ENCODE data around the gene CARHSP1. TPM values are rescaled to one million over a fixed set of nuclear protein-coding genes. Genes with fewer than 3 reads are reported as not detected.

The CARHSP1 gene
- total RNA-seq, 1 experiment from 2014 or later = 79.7 TPM

- H3K4me2 ChIP-seq (ENCODE audit: low read length) = no peak overlapping the region
- RAD21 ChIA-PET (ENCODE audit: low non-redundant PET in 1 of 2, low total read pairs in 2 of 2, uncharacterized antibody in 2 of 2, unreplicated experiment in 2 of 2) = no interaction called here
- BruUV-seq (replicated peaks) = no TSS peak
- TF ChIP-seq CBX3 (IDR thresholded peaks at IDR 0.05; ENCODE audit: low read depth) (no peak), FOSL1 (IDR thresholded peaks at IDR 0.05; ENCODE audit: low read depth) (no peak), SP1 (IDR thresholded peaks at IDR 0.05; ENCODE audit: low read depth) (no peak), POLR2AphosphoS5 (IDR thresholded peaks at IDR 0.05; ENCODE audit: low read depth, low read length) (no peak), ZNF274 (IDR thresholded peaks at IDR 0.05; ENCODE audit: low read depth, low read length) (no peak), JUND (IDR thresholded peaks at IDR 0.05) (no peak), TCF7L2 (IDR thresholded peaks at IDR 0.05; ENCODE audit: borderline replicate concordance, extremely low read depth, insufficient read depth, insufficient read length) (no peak), CTCF (IDR thresholded peaks at IDR 0.05 in 2 of 3, conservative IDR thresholded peaks at IDR 0.05 in 1 of 3; ENCODE audit: borderline replicate concordance in 1 of 3, insufficient read depth in 1 of 3, low read depth in 2 of 3, low read length in 2 of 3) (no peak), ELF1 (IDR thresholded peaks at IDR 0.05; ENCODE audit: borderline replicate concordance, low read depth) (no peak), CEBPB (IDR thresholded peaks at IDR 0.05; ENCODE audit: low read depth) (no peak), SIN3A (IDR thresholded peaks at IDR 0.05; ENCODE audit: low read depth) (no peak), ZBTB33 (IDR thresholded peaks at IDR 0.05; ENCODE audit: extremely low read depth, insufficient replicate concordance, low read length) (no peak), POLR2A (IDR thresholded peaks at IDR 0.05; ENCODE audit: borderline replicate concordance, extremely low read depth, insufficient read depth, insufficient read length) (no peak), SRF (IDR thresholded peaks at IDR 0.05; ENCODE audit: low read depth) (no peak)
- TF ChIP-seq, protein P1, sequence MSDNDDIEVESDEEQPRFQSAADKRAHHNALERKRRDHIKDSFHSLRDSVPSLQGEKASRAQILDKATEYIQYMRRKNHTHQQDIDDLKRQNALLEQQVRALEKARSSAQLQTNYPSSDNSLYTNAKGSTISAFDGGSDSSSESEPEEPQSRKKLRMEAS (IDR thresholded peaks at IDR 0.05) = no peak
- TF ChIP-seq, protein P2, sequence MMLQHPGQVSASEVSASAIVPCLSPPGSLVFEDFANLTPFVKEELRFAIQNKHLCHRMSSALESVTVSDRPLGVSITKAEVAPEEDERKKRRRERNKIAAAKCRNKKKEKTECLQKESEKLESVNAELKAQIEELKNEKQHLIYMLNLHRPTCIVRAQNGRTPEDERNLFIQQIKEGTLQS (IDR thresholded peaks at IDR 0.05) = no peak
- intact Hi-C loops (cut with micrococcal nuclease) = no loop called here
- ATAC-seq (no peak), DNase-seq (ENCODE audit: low read depth, low spot score) (no peak)
- no peaks in the 10 kb centered on the region for H3K27me3 ChIP-seq (ENCODE audit: insufficient read depth, low read length)
- no peak overlapping the region for H3K4me3 ChIP-seq (replicated peaks in 1 of 2; ENCODE audit: low read depth in 1 of 2, low read length in 2 of 2)
- no peaks in the 10 kb centered on the region for H3K36me3 ChIP-seq (ENCODE audit: control insufficient read depth in 1 of 2, insufficient read depth in 2 of 2, low read length in 2 of 2)
- H2AFZ ChIP-seq (ENCODE audit: low read depth, low read length, poor library complexity, severe bottlenecking) = no peak overlapping the region
- no peaks in the 10 kb centered on the region; the same call in 1 of the 2 replicates for H4K20me1 ChIP-seq (ENCODE audit: insufficient read depth)
- H3K4me1 ChIP-seq (ENCODE audit: control insufficient read depth in 1 of 2, insufficient read depth in 2 of 2, low read length in 2 of 2) = peaks cover 60 to 76% of the 10 kb centered on the region in 2 experiments
- no peak overlapping the region; the same call in 1 of the 2 replicates for H3K27ac ChIP-seq (ENCODE audit: low read depth, low read length)
- H3K9ac ChIP-seq (ENCODE audit: low read length) = no peak overlapping the region
- peaks cover 70% of the 10 kb centered on the region for H3K79me2 ChIP-seq (ENCODE audit: insufficient read depth, low read length)
- CTCF ChIA-PET = no interaction called here
- H3K9me2 ChIP-seq (ENCODE audit: insufficient read depth) = no peaks in the 10 kb centered on the region
- H3K9me3 ChIP-seq (ENCODE audit: control insufficient read depth in 1 of 2, insufficient read depth in 1 of 2, low read depth in 1 of 2, low read length in 2 of 2) = no peaks in the 10 kb centered on the region
- POLR2A ChIA-PET = no interaction called here
Observed at GRCh38 chr16:8866118-8866883, 2.5 kb downstream of the CARHSP1 start.
